Activated T-cell treated with anti-CD3 and anti-CD28 coated beads, Interleukin-2, amount 50 U/mL, for 24 hours (primary cell): ENCODE results near the gene DIPK1B.
"Not testable (repeated sequence)": the region's sequence is repeated elsewhere in the genome, so short reads cannot be mapped to it uniquely, and the experiment has no call there.

Experiments used
- DNase-seq: peaks from one replicate; pipeline ENCODE4 v3.0.0-alpha.2; 2020
- H3K27ac Mint-ChIP-seq: 2 replicates; pipeline ENCODE4 v1.8.0; 2020; ENCODE audit warnings: mild to moderate bottlenecking, mixed read lengths
- H3K27me3 Mint-ChIP-seq: 2 replicates; pipeline ENCODE4 v1.8.0; 2020; ENCODE audit warnings: mixed read lengths
- H3K36me3 Mint-ChIP-seq: 2 replicates; pipeline ENCODE4 v1.8.0; 2020; ENCODE audit warnings: low read depth, mixed read lengths
- H3K4me1 Mint-ChIP-seq: 2 replicates; pipeline ENCODE4 v1.8.0; 2020; ENCODE audit warnings: low read depth, mixed read lengths
- H3K4me3 Mint-ChIP-seq: 2 replicates; pipeline ENCODE4 v1.8.0; 2020; ENCODE audit warnings: mild to moderate bottlenecking, moderate library complexity, mixed read lengths
- H3K9me3 Mint-ChIP-seq: 2 replicates; pipeline ENCODE4 v1.8.0; 2020; ENCODE audit warnings: mixed read lengths

DIPK1B gene

GRCh38 chr9:136747161-136748060, 35.0 kb downstream of the DIPK1B start:
- DNase-seq = no peak
- no peak overlapping the region for H3K27ac Mint-ChIP-seq
- H3K9me3 Mint-ChIP-seq = peaks cover 11% of the 10 kb centered on the region
- peaks cover 2% of the 10 kb centered on the region for H3K36me3 Mint-ChIP-seq
- peaks cover 40% of the 10 kb centered on the region for H3K27me3 Mint-ChIP-seq
- peaks cover 7% of the 10 kb centered on the region for H3K4me1 Mint-ChIP-seq
- no peak overlapping the region for H3K4me3 Mint-ChIP-seq

GRCh38 chr9:136748201-136748600, 35.8 kb downstream of the DIPK1B start, which contains the start of gene LCN6:
Gene LCN6 (minus strand): TSS chr9:136748525. CDS start chr9:136748483, 42 bp downstream.
- H3K27ac Mint-ChIP-seq = no peak within 1 kb of the TSS

GRCh38 chr9:136748666-136749611, 36.6 kb downstream of the DIPK1B start:
- Mint-ChIP-seq H3K27me3 (peaks cover 36% of the 10 kb centered on the region), H3K4me3 (no peak overlapping the region), H3K36me3 (peaks cover 3% of the 10 kb centered on the region), H3K4me1 (peaks cover 6% of the 10 kb centered on the region), H3K9me3 (peaks cover 15% of the 10 kb centered on the region), H3K27ac (no peak overlapping the region)
- no peak for DNase-seq

More at GRCh38 chr9:136748201-136748600, 35.8 kb downstream of the DIPK1B start, which contains the start of gene LCN6:
- Mint-ChIP-seq H3K9me3 (peaks cover 15% of the 10 kb centered on the region), H3K27me3 (peaks cover 38% of the 10 kb centered on the region), H3K36me3 (peaks cover 3% of the 10 kb centered on the region), H3K4me1 (peaks cover 6% of the 10 kb centered on the region), H3K4me3 (no peak within 1 kb of the TSS)
- no peak for DNase-seq

GRCh38 chr9:136750526-136750925, 38.2 kb downstream of the DIPK1B start:
- peaks cover 3% of the 10 kb centered on the region for H3K36me3 Mint-ChIP-seq
- H3K27ac Mint-ChIP-seq = no peak overlapping the region
- peaks cover 15% of the 10 kb centered on the region for H3K9me3 Mint-ChIP-seq
- DNase-seq = no peak
- no peak overlapping the region for H3K4me3 Mint-ChIP-seq
- peaks cover 6% of the 10 kb centered on the region for H3K4me1 Mint-ChIP-seq
- peaks cover 37% of the 10 kb centered on the region for H3K27me3 Mint-ChIP-seq

GRCh38 chr9:136751244-136751643, 38.9 kb downstream of the DIPK1B start:
- Mint-ChIP-seq H3K36me3 (peaks cover 3% of the 10 kb centered on the region), H3K27me3 (peaks cover 44% of the 10 kb centered on the region), H3K9me3 (peaks cover 17% of the 10 kb centered on the region), H3K4me3 (no peak overlapping the region), H3K4me1 (peaks cover 6% of the 10 kb centered on the region), H3K27ac (no peak overlapping the region)
- DNase-seq = no peak

GRCh38 chr9:136751814-136752213, 39.4 kb downstream of the DIPK1B start:
- DNase-seq = no peak
- Mint-ChIP-seq H3K4me3 (no peak overlapping the region), H3K27ac (no peak overlapping the region), H3K4me1 (peaks cover 6% of the 10 kb centered on the region), H3K9me3 (peaks cover 17% of the 10 kb centered on the region), H3K36me3 (peaks cover 3% of the 10 kb centered on the region), H3K27me3 (peaks cover 48% of the 10 kb centered on the region)

GRCh38 chr9:136753371-136754058, 41.1 kb downstream of the DIPK1B start:
- Mint-ChIP-seq H3K27me3 (peaks cover 38% of the 10 kb centered on the region), H3K9me3 (peaks cover 17% of the 10 kb centered on the region), H3K4me1 (peaks cover 6% of the 10 kb centered on the region), H3K4me3 (no peak overlapping the region), H3K36me3 (peaks cover 3% of the 10 kb centered on the region), H3K27ac (no peak overlapping the region)
- no peak for DNase-seq

- Mint-ChIP-seq H3K4me3 (no peak overlapping the region), H3K27ac (no peak overlapping the region), H3K9me3 (peaks cover 17% of the 10 kb centered on the region), H3K4me1 (peaks cover 6% of the 10 kb centered on the region), H3K36me3 (peaks cover 3% of the 10 kb centered on the region), H3K27me3 (peaks cover 36% of the 10 kb centered on the region)
- DNase-seq = no peak
Observed at GRCh38 chr9:136754059-136754572, 41.7 kb downstream of the DIPK1B start.

- no peak for DNase-seq
- peaks cover 17% of the 10 kb centered on the region for H3K9me3 Mint-ChIP-seq
- H3K4me1 Mint-ChIP-seq = peaks cover 6% of the 10 kb centered on the region
- H3K36me3 Mint-ChIP-seq = peaks cover 3% of the 10 kb centered on the region
- no peak overlapping the region for H3K4me3 Mint-ChIP-seq
- H3K27ac Mint-ChIP-seq = no peak overlapping the region
- peaks cover 30% of the 10 kb centered on the region for H3K27me3 Mint-ChIP-seq
Observed at GRCh38 chr9:136754626-136755301, 42.4 kb downstream of the DIPK1B start.

- not testable (repeated sequence) for DNase-seq
Observed at GRCh38 chr9:136755302-136756133, 43.1 kb downstream of the DIPK1B start.

GRCh38 chr9:136756134-136756438, 43.7 kb downstream of the DIPK1B start:
- no peak overlapping the region for H3K27ac Mint-ChIP-seq
- peaks cover 3% of the 10 kb centered on the region for H3K36me3 Mint-ChIP-seq

More at GRCh38 chr9:136755302-136756133, 43.1 kb downstream of the DIPK1B start:
- not testable (repeated sequence) for H3K4me3 Mint-ChIP-seq, H3K36me3 Mint-ChIP-seq, H3K27ac Mint-ChIP-seq, H3K4me1 Mint-ChIP-seq
- Mint-ChIP-seq H3K27me3 (peaks cover 30% of the 10 kb centered on the region), H3K9me3 (peaks cover 17% of the 10 kb centered on the region)

GRCh38 chr9:136756836-136757235, 44.5 kb downstream of the DIPK1B start:
- no peak overlapping the region for H3K4me3 Mint-ChIP-seq
- no peak for DNase-seq
- no peak overlapping the region for H3K27ac Mint-ChIP-seq
- peaks cover 3% of the 10 kb centered on the region for H3K36me3 Mint-ChIP-seq
- no peaks in the 10 kb centered on the region for H3K4me1 Mint-ChIP-seq
- H3K27me3 Mint-ChIP-seq = peaks cover 32% of the 10 kb centered on the region
- peaks cover 12% of the 10 kb centered on the region for H3K9me3 Mint-ChIP-seq

More at GRCh38 chr9:136756134-136756438, 43.7 kb downstream of the DIPK1B start:
- DNase-seq = no peak
- Mint-ChIP-seq H3K27me3 (peaks cover 32% of the 10 kb centered on the region), H3K9me3 (peaks cover 17% of the 10 kb centered on the region), H3K4me3 (no peak overlapping the region), H3K4me1 (no peaks in the 10 kb centered on the region)

GRCh38 chr9:136757328-136757727, 45.0 kb downstream of the DIPK1B start:
- H3K36me3 Mint-ChIP-seq = peaks cover 2% of the 10 kb centered on the region
- no peaks in the 10 kb centered on the region for H3K4me1 Mint-ChIP-seq
- no peak overlapping the region for H3K4me3 Mint-ChIP-seq
- H3K27ac Mint-ChIP-seq = no peak overlapping the region
- DNase-seq = no peak
- H3K27me3 Mint-ChIP-seq = peaks cover 27% of the 10 kb centered on the region
- H3K9me3 Mint-ChIP-seq = peaks cover 7% of the 10 kb centered on the region
